ENCODE results near the gene TIMM13. TPM values are rescaled to one million over a fixed set of nuclear protein-coding genes. Genes with fewer than 3 reads are reported as not detected.

TIMM13 gene
- total and polyA plus RNA-seq, 9 of the 15 experiments (the other 6 are each of a cell fraction or from before 2014, with no cell fraction given): 17.6 to 215 (median 71.8) TPM

- BruUV-seq (replicated peaks): no TSS peak
- POLR2A ChIA-PET: interaction anchor here (0.6 to 1.5 kb wide), 4 partner anchors 10 to 147 kb away, joined by 3 to 6 read pairs (median 3); no protein-coding TSS in a partner anchor
- in situ Hi-C loops (cut with MboI): no loop called here
These were observed 3.3 kb downstream of the TIMM13 start for GRCh38 chr19:2423915-2424685.

More at GRCh38 chr19:2423915-2424685, 3.3 kb downstream of the TIMM13 start:
- Histone ChIP-seq H3K9me3 (replicated peaks; ENCODE audit: control insufficient read depth, insufficient read depth, low read depth, low read length) (no peaks in the 10 kb centered on the region), H3K9me1 (ENCODE audit: control insufficient read depth, insufficient read depth, low read length) (no peaks in the 10 kb centered on the region), H2AFZ (ENCODE audit: low read depth, low read length) (no peak overlapping the region), H3K27me3 (ENCODE audit: control insufficient read depth in 2 of 2, insufficient read depth in 2 of 2, low read length in 2 of 2) (no peaks in the 10 kb centered on the region), H3K79me2 (ENCODE audit: control insufficient read depth, insufficient read depth, low read length) (peaks cover 43% of the 10 kb centered on the region), H3K36me3 (ENCODE audit: control insufficient read depth, insufficient read depth, low read length) (peaks cover 57% of the 10 kb centered on the region; the same call in 2 of the 3 replicates), H4K20me1 (replicated peaks; ENCODE audit: control insufficient read depth, insufficient read depth, low read length) (peaks cover 10% of the 10 kb centered on the region; the same call in 1 of the 2 replicates), H3K27ac (ENCODE audit: extremely low read depth, low read depth, low read length) (no peak overlapping the region), H3K4me3 (no peak overlapping the region), H3K4me2 (ENCODE audit: insufficient read depth, low read length) (no peak overlapping the region), H3K4me1 (replicated peaks in 1 of 2; ENCODE audit: control insufficient read depth in 2 of 2, insufficient read depth in 2 of 2, low read length in 2 of 2) (peaks cover 11 to 64% of the 10 kb centered on the region in 2 experiments; a peak in 4 of 5 replicates), H3K9ac (ENCODE audit: insufficient read depth in 1 of 2, low read depth in 2 of 2, low read length in 2 of 2) (peak overlapping the region in 1 of 2 experiments; percentile 9; a peak in 1 of 4 replicates)
- FAIRE-seq (no peak), ATAC-seq (no peak), DNase-seq (ENCODE audit: extremely low read depth in 1 of 4, low spot score in 3 of 4) (peak in 1 of 4 experiments; percentile 33)
- intact Hi-C loops (cut with micrococcal nuclease): no loop called here
- CTCF ChIA-PET (ENCODE audit: low intra/inter-chr PET ratio): no interaction called here
- TF ChIP-seq FOXJ2 (tag; IDR thresholded peaks at IDR 0.05): no peak
- no peak for TF ChIP-seq ZNF274 (IDR thresholded peaks at IDR 0.05; ENCODE audit: borderline replicate concordance, low read depth, low read length)
- peak; percentile 65 for TF ChIP-seq POLR2G (IDR thresholded peaks at IDR 0.05; ENCODE audit: low read depth, low read length)
- no peak for TF ChIP-seq SREBF2 (CRISPR knock-in tag; IDR thresholded peaks at IDR 0.05)
- TF ChIP-seq NFYB (IDR thresholded peaks at IDR 0.05; ENCODE audit: extremely low read depth, insufficient read length): no peak
- TF ChIP-seq NCOA1 (IDR thresholded peaks at IDR 0.05; ENCODE audit: low read depth): no peak
- TF ChIP-seq ZBTB33 (CRISPR knock-in tag; IDR thresholded peaks at IDR 0.05): peak; percentile 47; the same call in 1 of the 2 replicates
- no peak for TF ChIP-seq TFAM (CRISPR knock-in tag; conservative IDR thresholded peaks at IDR 0.05)
- TF ChIP-seq RBFOX2 (IDR thresholded peaks at IDR 0.05; ENCODE audit: low read depth, low read length): peak; percentile 60
- no peak for TF ChIP-seq SMARCA5 (IDR thresholded peaks at IDR 0.05)
- TF ChIP-seq ZNF3 (CRISPR knock-in tag; IDR thresholded peaks at IDR 0.05): no peak
- no peak for TF ChIP-seq HNRNPK (IDR thresholded peaks at IDR 0.05; ENCODE audit: low read depth, low read length, poor library complexity, severe bottlenecking)
- TF ChIP-seq TEAD2 (tag; IDR thresholded peaks at IDR 0.05): no peak
- TF ChIP-seq CBX2 (IDR thresholded peaks at IDR 0.05; ENCODE audit: insufficient read depth, low read length, poor library complexity, severe bottlenecking): no peak
- no peak for TF ChIP-seq ESRRB (CRISPR knock-in tag; IDR thresholded peaks at IDR 0.05; ENCODE audit: borderline replicate concordance)
- 94% methylated on average over 11 of the region's 46 CpGs for WGBS (ENCODE audit: insufficient coverage, low coverage, missing lambda C conversion rate)

All from K562 (cell line).